GM19035 (cell line): ENCODE results near the gene TOX2.

Source experiments
- ATAC-seq: cut with Tn5 transposase; IDR thresholded peaks from one replicate; pipeline ENCODE4 v1.9.1; 2021; ENCODE audit not compliant: unreplicated experiment

Gene TOX2

GRCh38 chr20:44092551-44093248, 178.0 kb downstream of the TOX2 start:
- ATAC-seq = no peak

- ATAC-seq = no peak
These were observed 178.6 kb downstream of the TOX2 start for GRCh38 chr20:44093249-44093582.

GRCh38 chr20:44095831-44096230, 181.2 kb downstream of the TOX2 start:
- no peak for ATAC-seq

- ATAC-seq = no peak
These were observed 183.0 kb downstream of the TOX2 start for GRCh38 chr20:44097521-44098255.

GRCh38 chr20:44098256-44098630, 183.6 kb downstream of the TOX2 start:
- ATAC-seq = no peak

GRCh38 chr20:44098657-44099056, 184.0 kb downstream of the TOX2 start:
- ATAC-seq = no peak

GRCh38 chr20:44099832-44100231, 185.2 kb downstream of the TOX2 start:
- no peak for ATAC-seq

GRCh38 chr20:44102582-44102981, 187.9 kb downstream of the TOX2 start:
- no peak for ATAC-seq

- no peak for ATAC-seq
These were observed 190.3 kb downstream of the TOX2 start for GRCh38 chr20:44104798-44105517.

GRCh38 chr20:44106615-44107014, 192.0 kb downstream of the TOX2 start:
- ATAC-seq = no peak

- ATAC-seq = no peak
These were observed 195.3 kb downstream of the TOX2 start for GRCh38 chr20:44109951-44110361.

- ATAC-seq = no peak
These were observed 196.3 kb downstream of the TOX2 start for GRCh38 chr20:44110816-44111568.

GRCh38 chr20:44111712-44112335, 197.2 kb downstream of the TOX2 start:
- ATAC-seq = no peak

GRCh38 chr20:44112456-44112855, 197.8 kb downstream of the TOX2 start:
- no peak for ATAC-seq

- ATAC-seq = no peak
These were observed 198.4 kb downstream of the TOX2 start for GRCh38 chr20:44112889-44113617.

- no peak for ATAC-seq
These were observed 199.1 kb downstream of the TOX2 start for GRCh38 chr20:44113618-44114376.

GRCh38 chr20:44115181-44115580, 200.5 kb downstream of the TOX2 start:
- no peak for ATAC-seq

- no peak for ATAC-seq
These were observed 201.4 kb downstream of the TOX2 start for GRCh38 chr20:44115762-44116644.
